ENCODE measurements around the gene SLC51B.
"Not testable (repeated sequence)": the region's sequence is repeated elsewhere in the genome, so short reads cannot be mapped to it uniquely, and the experiment has no call there.

The SLC51B gene

GRCh38 chr15:65044724-65045481, at the start of gene SLC51B:
SLC51B (plus strand) TSS chr15:65045387; CDS start chr15:65050005, 4,618 bp downstream.
- no peak for DNase-seq

- no peak for DNase-seq
These were observed 48.1 kb upstream of the SLC51B start for GRCh38 chr15:64997066-64997465.

- DNase-seq, result no peak
These were observed 47.3 kb upstream of the SLC51B start for GRCh38 chr15:64997745-64998375.

GRCh38 chr15:65004993-65005392, 40.2 kb upstream of the SLC51B start:
- DNase-seq, result no peak

GRCh38 chr15:65006876-65007275, 38.3 kb upstream of the SLC51B start:
- DNase-seq, result no peak

GRCh38 chr15:65008983-65009382, 36.2 kb upstream of the SLC51B start:
- DNase-seq, result no peak

- DNase-seq, result not testable (repeated sequence)
These were observed 34.0 kb upstream of the SLC51B start for GRCh38 chr15:65011198-65011597.

- DNase-seq, result no peak
These were observed 24.8 kb upstream of the SLC51B start for GRCh38 chr15:65020419-65020818.

GRCh38 chr15:65021488-65021887, 23.7 kb upstream of the SLC51B start:
- no peak for DNase-seq

- no peak for DNase-seq
These were observed 18.4 kb upstream of the SLC51B start for GRCh38 chr15:65026756-65027155.

- DNase-seq, result no peak
These were observed 17.6 kb upstream of the SLC51B start for GRCh38 chr15:65027593-65027992.

- no peak for DNase-seq
These were observed 16.8 kb upstream of the SLC51B start for GRCh38 chr15:65028338-65028737.

GRCh38 chr15:65028921-65029735, 16.1 kb upstream of the SLC51B start, which contains the start of gene MTFMT:
MTFMT (minus strand) TSS chr15:65029639; CDS start chr15:65029613, 26 bp downstream.
- DNase-seq, result peak; percentile 23

GRCh38 chr15:65029736-65030208, 15.4 kb upstream of the SLC51B start:
- DNase-seq, result no peak

GRCh38 chr15:65032801-65033537, 12.2 kb upstream of the SLC51B start:
- DNase-seq, result peak; percentile 47

- DNase-seq, result peak; percentile 59
These were observed 11.4 kb upstream of the SLC51B start for GRCh38 chr15:65033659-65034269.

- no peak for DNase-seq
These were observed 10.5 kb upstream of the SLC51B start for GRCh38 chr15:65034719-65035118.

GRCh38 chr15:65037309-65037708, 7.9 kb upstream of the SLC51B start:
- no peak for DNase-seq

GRCh38 chr15:65038428-65038827, 6.8 kb upstream of the SLC51B start:
- no peak for DNase-seq

GRCh38 chr15:65038836-65039235, 6.4 kb upstream of the SLC51B start:
- DNase-seq, result no peak

- no peak for DNase-seq
These were observed 4.7 kb upstream of the SLC51B start for GRCh38 chr15:65040461-65040860.

- DNase-seq, result no peak
These were observed 3.4 kb upstream of the SLC51B start for GRCh38 chr15:65041787-65042186.
